PC-3 (cell line): ENCODE measurements around the gene SDK2.

Experiments
- CTCF ChIP-seq: fragments of 300-600 bp; sonication (generic); conservative IDR thresholded peaks from 2 replicates; pipeline ENCODE4 v1.5.1; 2017; ENCODE audit warnings: antibody characterized with exemption, low read depth, mild to moderate bottlenecking, low read length
- EZH2phosphoT487 ChIP-seq: fragments of 300-600 bp; sonication (generic); IDR thresholded peaks from 2 replicates; pipeline ENCODE4 v1.6.1; 2018; ENCODE audit warnings: mild to moderate bottlenecking, antibody characterized with exemption, low read length, borderline replicate concordance

- TF ChIP-seq CTCF (no peak), EZH2phosphoT487 (no peak)
Observed at GRCh38 chr17:73611630-73612029, 32.6 kb downstream of the SDK2 start.
